HG03378 (cell line): ENCODE data around the gene LRRFIP2.

Experiments used
- ATAC-seq: cut with Tn5 transposase; IDR thresholded peaks from one replicate; pipeline ENCODE4 v1.9.1; 2021; ENCODE audit warnings: mild to moderate bottlenecking, moderate library complexity; ENCODE audit not compliant: unreplicated experiment

Gene LRRFIP2

GRCh38 chr3:37029516-37030163 lies 144.7 kb downstream of the LRRFIP2 start:
- no peak for ATAC-seq

- ATAC-seq, result no peak
Measured at GRCh38 chr3:37029111-37029510, 145.3 kb downstream of the LRRFIP2 start.

- ATAC-seq, result no peak
Measured at GRCh38 chr3:37028329-37028728, 146.1 kb downstream of the LRRFIP2 start.

DNA sequence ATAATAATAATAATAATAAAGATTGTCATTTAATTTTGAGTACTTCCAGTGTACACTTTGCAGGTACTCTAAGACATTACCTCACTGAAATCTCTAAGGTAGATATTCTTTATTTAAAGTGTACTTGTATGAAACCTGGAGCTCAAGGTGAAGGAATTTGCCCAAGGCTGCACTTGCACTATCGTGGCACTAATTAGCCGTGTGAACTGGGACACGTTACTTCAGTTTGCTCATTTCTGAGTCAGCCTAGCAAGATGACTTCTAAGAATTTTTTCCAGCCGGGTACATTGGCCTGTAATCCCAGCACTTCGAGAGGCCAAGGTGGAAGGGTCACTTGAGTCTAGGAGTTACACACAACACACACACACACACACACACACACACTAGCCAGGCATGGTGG lies 147.5 kb downstream of the LRRFIP2 start:
- no peak for ATAC-seq

- ATAC-seq, result no peak
Measured at GRCh38 chr3:37025561-37026335, 148.6 kb downstream of the LRRFIP2 start.

DNA sequence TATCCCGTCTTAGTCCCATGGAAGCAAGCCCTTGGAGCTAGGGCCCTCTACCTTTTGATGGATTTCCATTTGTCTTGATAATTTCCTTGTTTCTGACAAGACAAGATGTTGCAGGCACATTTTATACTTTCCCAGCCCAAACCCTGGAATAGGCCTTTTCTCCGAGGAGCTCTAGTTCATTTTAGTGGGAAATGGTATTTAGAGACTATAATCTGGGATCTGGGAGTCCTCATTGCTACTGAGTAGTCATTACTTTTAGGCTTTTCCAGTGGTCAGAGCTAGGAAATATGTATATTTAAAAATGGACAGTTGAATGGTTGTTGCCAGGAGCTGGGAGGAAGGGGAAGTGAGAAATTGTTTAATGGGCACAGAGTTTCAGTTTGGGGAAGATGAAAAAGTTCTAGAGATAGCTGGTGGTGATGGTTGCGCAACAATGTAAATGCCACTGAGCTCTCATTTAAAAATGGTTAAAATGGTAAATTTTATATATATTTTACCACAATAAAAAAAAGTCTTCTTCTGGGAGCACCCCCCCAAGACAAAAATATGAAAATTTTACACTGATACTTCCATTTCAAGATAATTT lies 149.5 kb downstream of the LRRFIP2 start:
- peak; percentile 71 for ATAC-seq

DNA sequence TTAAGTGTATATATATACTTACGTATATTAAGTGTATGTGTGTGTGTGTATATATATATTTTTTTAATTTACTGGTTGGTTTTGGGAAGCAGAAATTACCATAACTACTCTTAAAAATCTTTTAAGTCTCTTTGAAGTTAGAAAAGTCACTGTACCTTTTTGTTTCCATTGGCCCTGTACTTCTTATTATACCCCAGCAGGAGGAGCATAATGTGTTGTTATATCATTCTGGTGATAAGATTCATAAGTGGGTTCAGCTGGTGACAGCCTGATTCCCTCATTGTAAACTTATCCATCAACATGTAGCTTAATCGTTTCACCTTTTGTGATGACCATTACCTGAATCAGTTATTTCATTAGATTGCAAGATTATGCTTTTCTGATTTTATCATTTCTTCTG lies 150.3 kb downstream of the LRRFIP2 start:
- peak; percentile 44 for ATAC-seq

DNA sequence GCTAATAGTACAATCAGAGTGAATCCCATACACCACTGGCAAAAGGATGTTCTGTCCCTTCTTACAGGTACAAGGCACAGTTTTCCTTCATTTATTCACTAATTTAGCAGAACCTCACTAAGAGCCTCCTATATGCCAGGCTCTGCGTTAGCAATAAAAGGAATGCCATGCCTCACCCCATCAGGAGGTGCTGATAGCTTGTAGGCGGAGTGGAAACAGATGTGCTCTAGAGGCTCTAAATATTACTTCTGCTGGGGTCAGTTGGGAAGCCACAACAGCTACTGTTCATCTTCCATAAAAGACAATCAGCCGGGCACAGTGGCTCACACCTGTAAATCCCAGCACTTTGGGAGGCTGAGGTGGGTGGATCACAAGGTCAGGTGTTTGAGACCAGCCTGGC lies 156.7 kb downstream of the LRRFIP2 start:
- ATAC-seq, result no peak

DNA sequence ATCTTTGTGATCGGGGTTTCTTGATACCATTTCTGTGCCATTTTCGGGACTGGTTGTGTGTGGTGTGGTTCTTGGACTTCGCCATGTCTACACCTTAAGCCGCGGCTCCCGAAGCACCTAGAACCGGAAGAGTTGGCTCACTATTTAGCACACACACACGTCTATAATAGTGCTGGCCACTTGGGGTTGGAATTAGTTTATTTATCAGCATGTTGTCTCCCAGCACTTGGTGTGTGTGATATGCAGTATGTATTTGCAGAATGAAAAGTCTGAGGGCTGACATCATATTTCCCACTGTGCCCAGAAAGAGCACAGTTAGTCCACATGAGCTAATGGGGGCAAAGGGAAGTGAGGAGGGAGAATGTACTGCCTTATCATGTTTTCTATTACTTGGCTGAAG lies 157.5 kb downstream of the LRRFIP2 start:
- no peak for ATAC-seq

DNA sequence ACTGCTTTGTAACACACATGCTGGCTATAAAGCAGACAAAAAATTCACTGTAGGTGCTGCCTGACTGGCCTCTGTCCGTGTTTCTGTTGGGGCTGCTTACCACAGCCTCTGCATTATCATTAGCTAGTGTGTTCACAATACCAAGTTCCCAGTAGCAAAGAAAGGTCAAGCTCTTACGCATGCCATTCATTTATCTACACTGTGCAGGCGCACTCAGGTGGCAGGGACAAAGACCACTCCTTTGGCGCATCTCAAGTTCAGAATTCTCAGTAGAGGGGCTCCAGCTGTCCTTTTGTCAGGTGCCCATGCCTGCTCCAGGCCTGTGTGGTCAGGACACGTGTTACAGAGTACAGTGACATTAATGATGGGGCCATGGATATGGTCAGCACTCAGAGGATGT lies 158.7 kb downstream of the LRRFIP2 start:
- ATAC-seq, result no peak

- ATAC-seq, result no peak
Measured at GRCh38 chr3:37014620-37015019, 159.8 kb downstream of the LRRFIP2 start.
